NCI-H1417 treated with DMSO at 0.1 percent for 48 hours (cell line): ENCODE results near the gene ANKRD55.
"Not testable (repeated sequence)": the region's sequence is repeated elsewhere in the genome, so short reads cannot be mapped to it uniquely, and the experiment has no call there.

Source experiments
- DNase-seq: peaks from one replicate; lab custom pipeline; 2025; lab: John Stamatoyannopoulos, UW

ANKRD55 gene

GRCh38 chr5:56168066-56168478, 65.1 kb downstream of the ANKRD55 start:
- DNase-seq = no peak

- DNase-seq = no peak
Measured at GRCh38 chr5:56167519-56167918, 65.6 kb downstream of the ANKRD55 start.

- no peak for DNase-seq
Measured at GRCh38 chr5:56166671-56167385, 66.3 kb downstream of the ANKRD55 start.

- DNase-seq = peak; percentile 9
Measured at GRCh38 chr5:56164376-56164775, 68.8 kb downstream of the ANKRD55 start.

GRCh38 chr5:56161927-56162326, 71.2 kb downstream of the ANKRD55 start:
- no peak for DNase-seq

GRCh38 chr5:56161439-56161823, 71.7 kb downstream of the ANKRD55 start:
- DNase-seq = no peak

GRCh38 chr5:56160723-56161438, 72.2 kb downstream of the ANKRD55 start:
- DNase-seq = no peak

- DNase-seq = no peak
Measured at GRCh38 chr5:56159521-56159947, 73.6 kb downstream of the ANKRD55 start.

- DNase-seq = no peak
Measured at GRCh38 chr5:56158331-56158960, 74.7 kb downstream of the ANKRD55 start.

- DNase-seq = not testable (repeated sequence)
Measured at GRCh38 chr5:56157191-56157621, 75.9 kb downstream of the ANKRD55 start.

- DNase-seq = not testable (repeated sequence)
Measured at GRCh38 chr5:56156585-56157190, 76.4 kb downstream of the ANKRD55 start.

GRCh38 chr5:56155992-56156584, 77.0 kb downstream of the ANKRD55 start:
- no peak for DNase-seq

- no peak for DNase-seq
Measured at GRCh38 chr5:56154732-56155484, 78.2 kb downstream of the ANKRD55 start.

GRCh38 chr5:56152437-56152836, 80.7 kb downstream of the ANKRD55 start:
- no peak for DNase-seq

GRCh38 chr5:56150756-56151155, 82.4 kb downstream of the ANKRD55 start:
- not testable (repeated sequence) for DNase-seq

GRCh38 chr5:56148453-56148971, 84.6 kb downstream of the ANKRD55 start:
- peak; percentile 10 for DNase-seq

GRCh38 chr5:56147659-56148230, 85.4 kb downstream of the ANKRD55 start:
- DNase-seq = no peak

GRCh38 chr5:56147106-56147505, 86.0 kb downstream of the ANKRD55 start:
- DNase-seq = no peak

- DNase-seq = no peak
Measured at GRCh38 chr5:56146674-56147073, 86.5 kb downstream of the ANKRD55 start.

GRCh38 chr5:56145511-56145910, 87.6 kb downstream of the ANKRD55 start:
- DNase-seq = no peak

GRCh38 chr5:56145106-56145505, 88.0 kb downstream of the ANKRD55 start:
- no peak for DNase-seq
